ENCODE results near the gene C17orf107. TPM values are rescaled to one million over a fixed set of nuclear protein-coding genes. Genes with fewer than 3 reads are reported as not detected.

Gene C17orf107
- total and polyA plus RNA-seq, 9 of the 15 experiments (the other 6 are each of a cell fraction or from before 2014, with no cell fraction given): 0.05 to 0.29 (median 0.07) TPM; not detected in 4

DNA sequence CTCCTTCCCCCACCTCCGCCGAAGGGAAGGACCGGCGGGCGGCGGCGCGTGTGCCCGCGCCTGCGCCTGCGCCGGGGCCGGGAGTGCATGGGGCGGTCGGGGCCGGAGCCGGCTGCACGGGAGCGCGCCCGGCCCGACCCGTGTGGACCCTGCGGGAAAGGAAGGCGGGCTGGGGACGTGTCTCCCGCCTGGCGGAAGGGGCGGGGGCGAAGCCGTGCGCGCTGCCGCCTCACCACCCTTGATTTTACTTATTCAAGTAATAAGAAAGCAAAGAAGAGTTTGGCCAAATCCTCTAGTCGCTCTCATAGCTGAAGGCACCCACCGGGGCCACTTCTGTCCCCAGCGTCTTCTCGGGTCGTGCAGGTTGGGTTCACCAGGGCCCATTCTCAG, 49.6 kb downstream of the C17orf107 start (continued):
- TF ChIP-seq, protein P1, sequence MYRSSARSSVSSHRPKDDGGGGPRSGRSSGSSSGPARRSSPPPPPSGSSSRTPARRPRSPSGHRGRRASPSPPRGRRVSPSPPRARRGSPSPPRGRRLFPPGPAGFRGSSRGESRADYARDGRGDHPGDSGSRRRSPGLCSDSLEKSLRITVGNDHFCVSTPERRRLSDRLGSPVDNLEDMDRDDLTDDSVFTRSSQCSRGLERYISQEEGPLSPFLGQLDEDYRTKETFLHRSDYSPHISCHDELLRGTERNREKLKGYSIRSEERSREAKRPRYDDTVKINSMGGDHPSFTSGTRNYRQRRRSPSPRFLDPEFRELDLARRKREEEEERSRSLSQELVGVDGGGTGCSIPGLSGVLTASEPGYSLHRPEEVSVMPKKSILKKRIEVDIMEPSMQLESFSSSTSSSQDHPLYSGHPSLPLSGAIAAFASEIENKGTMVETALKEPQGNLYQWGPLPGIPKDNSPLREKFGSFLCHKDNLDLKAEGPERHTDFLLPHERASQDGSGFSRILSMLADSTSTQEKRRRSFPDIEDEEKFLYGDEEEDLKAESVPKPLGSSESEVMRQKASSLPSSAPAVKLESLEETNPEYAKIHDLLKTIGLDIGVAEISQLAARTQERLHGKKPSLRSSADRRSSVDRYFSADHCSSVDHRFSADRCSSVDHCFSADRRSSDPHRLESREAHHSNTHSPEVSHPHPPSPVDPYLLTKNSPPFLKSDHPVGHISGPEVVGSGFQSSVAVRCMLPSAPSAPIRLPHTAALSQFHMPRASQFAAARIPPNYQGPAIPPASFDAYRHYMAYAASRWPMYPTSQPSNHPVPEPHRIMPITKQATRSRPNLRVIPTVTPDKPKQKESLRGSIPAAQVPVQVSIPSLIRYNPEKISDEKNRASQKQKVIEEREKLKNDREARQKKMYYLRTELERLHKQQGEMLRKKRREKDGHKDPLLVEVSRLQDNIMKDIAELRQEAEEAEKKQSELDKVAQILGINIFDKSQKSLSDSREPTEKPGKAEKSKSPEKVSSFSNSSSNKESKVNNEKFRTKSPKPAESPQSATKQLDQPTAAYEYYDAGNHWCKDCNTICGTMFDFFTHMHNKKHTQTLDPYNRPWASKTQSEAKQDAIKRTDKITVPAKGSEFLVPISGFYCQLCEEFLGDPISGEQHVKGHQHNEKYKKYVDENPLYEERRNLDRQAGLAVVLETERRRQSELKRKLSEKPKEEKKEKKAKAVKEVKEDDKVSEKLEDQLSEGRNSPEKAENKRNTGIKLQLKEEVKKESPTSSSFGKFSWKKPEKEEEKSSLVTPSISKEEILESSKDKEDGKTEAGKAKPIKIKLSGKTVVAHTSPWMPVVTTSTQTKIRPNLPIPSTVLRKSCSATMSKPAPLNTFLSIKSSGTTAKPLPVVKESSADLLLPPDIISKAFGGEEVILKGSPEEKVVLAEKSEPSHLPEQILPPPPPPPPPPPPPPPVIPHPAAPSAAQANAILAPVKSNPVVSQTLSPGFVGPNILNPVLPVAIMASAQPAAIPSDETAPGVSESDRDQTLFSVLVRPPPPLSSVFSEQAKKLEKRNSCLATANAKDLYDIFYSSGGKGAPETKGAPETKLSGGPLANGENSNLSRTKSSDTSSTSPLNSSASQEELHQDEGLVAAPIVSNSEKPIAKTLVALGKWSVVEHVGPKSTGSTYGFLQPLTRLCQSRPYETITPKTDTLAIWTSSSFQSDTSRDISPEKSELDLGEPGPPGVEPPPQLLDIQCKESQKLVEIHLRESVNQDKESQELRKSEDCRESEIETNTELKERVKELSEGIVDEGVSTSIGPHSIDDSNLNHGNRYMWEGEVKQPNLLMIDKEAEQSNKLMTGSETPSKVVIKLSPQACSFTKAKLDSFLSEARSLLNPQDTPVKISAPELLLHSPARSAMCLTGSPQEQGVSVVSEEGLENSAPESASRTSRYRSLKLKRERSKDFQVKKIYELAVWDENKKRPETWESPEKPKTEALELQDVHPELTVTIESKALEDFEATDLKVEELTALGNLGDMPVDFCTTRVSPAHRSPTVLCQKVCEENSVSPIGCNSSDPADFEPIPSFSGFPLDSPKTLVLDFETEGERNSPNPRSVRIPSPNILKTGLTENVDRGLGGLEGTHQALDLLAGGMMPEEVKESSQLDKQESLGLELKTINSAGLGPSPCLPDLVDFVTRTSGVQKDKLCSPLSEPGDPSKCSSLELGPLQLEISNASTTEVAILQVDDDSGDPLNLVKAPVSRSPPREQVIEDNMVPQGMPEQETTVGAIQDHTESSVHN (IDR thresholded peaks at IDR 0.05; ENCODE audit: borderline replicate concordance in 1 of 2, low read depth in 1 of 2): no peak
- TF ChIP-seq RBBP5 (IDR thresholded peaks at IDR 0.05; ENCODE audit: borderline replicate concordance, insufficient read depth, low read length, poor library complexity, severe bottlenecking): no peak
- TF ChIP-seq, protein P2, sequence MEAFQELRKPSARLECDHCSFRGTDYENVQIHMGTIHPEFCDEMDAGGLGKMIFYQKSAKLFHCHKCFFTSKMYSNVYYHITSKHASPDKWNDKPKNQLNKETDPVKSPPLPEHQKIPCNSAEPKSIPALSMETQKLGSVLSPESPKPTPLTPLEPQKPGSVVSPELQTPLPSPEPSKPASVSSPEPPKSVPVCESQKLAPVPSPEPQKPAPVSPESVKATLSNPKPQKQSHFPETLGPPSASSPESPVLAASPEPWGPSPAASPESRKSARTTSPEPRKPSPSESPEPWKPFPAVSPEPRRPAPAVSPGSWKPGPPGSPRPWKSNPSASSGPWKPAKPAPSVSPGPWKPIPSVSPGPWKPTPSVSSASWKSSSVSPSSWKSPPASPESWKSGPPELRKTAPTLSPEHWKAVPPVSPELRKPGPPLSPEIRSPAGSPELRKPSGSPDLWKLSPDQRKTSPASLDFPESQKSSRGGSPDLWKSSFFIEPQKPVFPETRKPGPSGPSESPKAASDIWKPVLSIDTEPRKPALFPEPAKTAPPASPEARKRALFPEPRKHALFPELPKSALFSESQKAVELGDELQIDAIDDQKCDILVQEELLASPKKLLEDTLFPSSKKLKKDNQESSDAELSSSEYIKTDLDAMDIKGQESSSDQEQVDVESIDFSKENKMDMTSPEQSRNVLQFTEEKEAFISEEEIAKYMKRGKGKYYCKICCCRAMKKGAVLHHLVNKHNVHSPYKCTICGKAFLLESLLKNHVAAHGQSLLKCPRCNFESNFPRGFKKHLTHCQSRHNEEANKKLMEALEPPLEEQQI (IDR thresholded peaks at IDR 0.05): no peak
- peak; percentile 93 to 94 for TF ChIP-seq NRF1 (conservative IDR thresholded peaks at IDR 0.05 in 1 of 2, IDR thresholded peaks at IDR 0.05 in 1 of 2)
- TF ChIP-seq, protein P3, sequence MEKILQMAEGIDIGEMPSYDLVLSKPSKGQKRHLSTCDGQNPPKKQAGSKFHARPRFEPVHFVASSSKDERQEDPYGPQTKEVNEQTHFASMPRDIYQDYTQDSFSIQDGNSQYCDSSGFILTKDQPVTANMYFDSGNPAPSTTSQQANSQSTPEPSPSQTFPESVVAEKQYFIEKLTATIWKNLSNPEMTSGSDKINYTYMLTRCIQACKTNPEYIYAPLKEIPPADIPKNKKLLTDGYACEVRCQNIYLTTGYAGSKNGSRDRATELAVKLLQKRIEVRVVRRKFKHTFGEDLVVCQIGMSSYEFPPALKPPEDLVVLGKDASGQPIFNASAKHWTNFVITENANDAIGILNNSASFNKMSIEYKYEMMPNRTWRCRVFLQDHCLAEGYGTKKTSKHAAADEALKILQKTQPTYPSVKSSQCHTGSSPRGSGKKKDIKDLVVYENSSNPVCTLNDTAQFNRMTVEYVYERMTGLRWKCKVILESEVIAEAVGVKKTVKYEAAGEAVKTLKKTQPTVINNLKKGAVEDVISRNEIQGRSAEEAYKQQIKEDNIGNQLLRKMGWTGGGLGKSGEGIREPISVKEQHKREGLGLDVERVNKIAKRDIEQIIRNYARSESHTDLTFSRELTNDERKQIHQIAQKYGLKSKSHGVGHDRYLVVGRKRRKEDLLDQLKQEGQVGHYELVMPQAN (IDR thresholded peaks at IDR 0.05; ENCODE audit: borderline replicate concordance): no peak
- TF ChIP-seq MYC (IDR thresholded peaks at IDR 0.05; ENCODE audit: low read depth, low read length): no peak
- no peak for TF ChIP-seq MYC (CRISPR knock-in tag; IDR thresholded peaks at IDR 0.05; ENCODE audit: borderline replicate concordance, low read depth)
- TF ChIP-seq TCF7 (IDR thresholded peaks at IDR 0.05; ENCODE audit: borderline replicate concordance): no peak
- TF ChIP-seq, protein P4, sequence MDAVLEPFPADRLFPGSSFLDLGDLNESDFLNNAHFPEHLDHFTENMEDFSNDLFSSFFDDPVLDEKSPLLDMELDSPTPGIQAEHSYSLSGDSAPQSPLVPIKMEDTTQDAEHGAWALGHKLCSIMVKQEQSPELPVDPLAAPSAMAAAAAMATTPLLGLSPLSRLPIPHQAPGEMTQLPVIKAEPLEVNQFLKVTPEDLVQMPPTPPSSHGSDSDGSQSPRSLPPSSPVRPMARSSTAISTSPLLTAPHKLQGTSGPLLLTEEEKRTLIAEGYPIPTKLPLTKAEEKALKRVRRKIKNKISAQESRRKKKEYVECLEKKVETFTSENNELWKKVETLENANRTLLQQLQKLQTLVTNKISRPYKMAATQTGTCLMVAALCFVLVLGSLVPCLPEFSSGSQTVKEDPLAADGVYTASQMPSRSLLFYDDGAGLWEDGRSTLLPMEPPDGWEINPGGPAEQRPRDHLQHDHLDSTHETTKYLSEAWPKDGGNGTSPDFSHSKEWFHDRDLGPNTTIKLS (IDR thresholded peaks at IDR 0.05; ENCODE audit: borderline replicate concordance, low read depth): no peak
